ENCODE data around the gene ATG5.

ATG5 gene

DNA sequence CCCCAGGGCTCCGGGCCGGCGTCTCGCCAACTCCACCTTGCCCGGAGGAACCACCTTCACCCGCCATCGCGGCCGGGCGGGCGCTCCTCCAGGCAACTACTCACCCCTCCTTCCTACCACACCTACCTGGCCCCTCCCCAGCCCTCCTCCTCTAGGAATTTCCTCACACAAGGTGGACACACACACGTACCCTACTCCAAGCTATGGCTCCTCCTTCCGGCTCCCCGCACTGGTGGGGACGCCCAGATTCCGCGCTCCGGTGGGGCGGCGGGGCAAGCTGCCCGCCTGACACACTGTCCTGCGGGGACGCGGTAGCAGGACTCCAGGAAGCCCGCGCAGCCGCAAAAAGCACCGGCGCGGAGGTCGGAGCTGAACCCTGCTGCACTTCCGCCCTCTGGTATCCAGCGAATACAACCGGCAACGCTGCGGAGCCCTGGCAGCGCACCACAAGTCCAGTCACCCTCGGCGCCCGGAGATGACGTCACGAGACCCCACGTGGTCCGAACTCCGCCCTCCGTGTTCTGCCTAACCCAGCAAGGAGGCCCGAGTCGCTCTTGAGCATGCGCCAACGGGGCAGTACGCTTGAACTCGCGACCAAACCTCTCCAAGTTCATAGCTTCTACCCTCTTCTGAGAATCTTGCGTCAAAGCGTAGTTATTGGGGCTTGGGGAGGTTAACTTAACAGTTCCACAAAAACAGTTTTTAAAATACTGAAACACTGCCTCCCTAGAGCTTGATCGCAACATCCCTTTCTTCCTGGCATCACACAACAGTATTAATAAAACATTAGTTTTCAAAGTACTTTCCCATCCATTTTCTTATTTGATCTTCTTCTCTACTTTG is at the start of gene ATG5:
Gene ATG5, minus strand, starts transcription at position 425 of the 843 bp plus-strand sequence. CDS start 9,552 bp downstream, outside the sequence.
- peak; percentile 78 for DNase-seq

DNA sequence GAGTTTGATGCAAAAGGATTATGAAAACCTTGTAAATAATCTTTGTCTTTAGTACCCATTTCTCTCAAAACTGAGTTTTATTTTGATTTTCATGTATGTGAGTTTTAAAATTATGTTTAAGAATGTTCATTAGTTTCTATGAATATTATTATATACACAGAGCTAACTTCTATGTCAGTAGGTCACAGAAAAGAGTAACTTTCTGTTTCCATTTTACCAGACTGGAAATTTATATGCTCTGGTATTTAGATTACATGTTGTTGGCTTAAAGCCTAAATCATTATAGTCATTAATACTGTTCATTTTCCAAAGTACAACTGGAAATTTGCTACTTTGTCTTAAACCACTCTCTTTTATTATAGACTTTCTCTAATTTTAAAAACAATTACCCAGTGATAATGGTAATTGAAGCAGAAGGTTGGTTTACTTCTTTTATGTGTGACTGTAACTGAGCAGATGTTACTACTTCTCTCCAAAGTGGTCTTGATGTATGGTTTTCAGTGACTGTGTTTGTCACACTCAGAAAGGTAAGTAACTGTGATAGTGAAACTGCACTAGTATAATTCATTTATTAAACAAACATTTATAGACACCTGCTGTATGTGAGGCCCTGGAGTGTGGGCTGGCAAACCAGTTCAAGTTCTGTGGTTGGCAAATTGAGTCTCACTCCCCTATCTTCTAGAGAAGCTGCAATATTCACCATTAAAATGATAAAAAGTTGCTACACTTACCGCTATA is 48.1 kb upstream of the ATG5 start:
- no peak for DNase-seq

DNA sequence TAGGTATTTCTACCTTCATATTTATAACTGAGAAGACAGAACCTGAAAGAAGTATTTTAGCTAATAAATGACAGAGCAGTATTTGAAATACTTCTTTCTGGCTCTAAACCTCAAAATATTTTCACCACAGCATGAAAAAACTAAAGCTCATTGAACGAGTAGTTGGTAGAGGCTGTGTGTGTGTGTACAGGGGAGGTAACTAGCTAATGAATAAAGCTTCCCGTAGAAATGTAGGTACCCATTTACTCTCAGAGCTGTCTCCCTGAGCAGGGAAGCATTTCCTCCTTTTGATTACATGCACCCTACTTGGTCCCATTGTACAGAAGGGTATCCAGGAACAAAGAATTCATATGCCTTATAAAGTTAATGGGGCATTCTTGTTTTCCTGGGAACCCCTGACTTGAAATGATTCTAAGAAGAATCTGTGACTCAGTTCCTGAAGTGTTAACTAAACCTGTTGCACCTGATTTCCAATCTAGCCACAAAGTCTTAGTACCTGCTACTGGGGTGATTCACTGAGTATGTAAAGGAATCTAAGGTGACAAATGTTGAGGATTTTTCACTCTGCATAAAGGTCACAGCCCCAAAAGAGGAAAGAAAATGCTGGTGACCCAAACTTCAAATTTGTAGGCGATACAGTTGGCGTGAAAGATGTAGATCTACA is 47.4 kb upstream of the ATG5 start:
- no peak for DNase-seq

DNA sequence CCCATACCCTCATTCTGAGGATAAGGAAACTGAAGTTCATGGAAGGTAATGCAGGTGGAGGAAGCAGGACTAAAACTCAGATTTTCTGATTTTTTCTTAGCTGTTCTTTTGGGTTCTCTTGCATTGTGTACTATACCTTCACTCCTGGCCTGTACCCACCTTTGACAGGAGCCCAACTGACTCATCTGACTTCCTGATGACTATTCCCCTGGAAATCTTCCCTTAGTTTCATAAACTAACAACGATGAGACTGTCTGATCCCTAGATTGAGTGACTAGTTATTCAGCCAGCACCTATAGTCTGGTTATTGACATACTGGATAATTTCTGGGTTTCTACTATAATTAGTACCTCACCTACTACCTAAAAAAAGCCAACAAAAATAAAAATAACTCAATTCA is 45.1 kb upstream of the ATG5 start:
- DNase-seq = no peak

DNA sequence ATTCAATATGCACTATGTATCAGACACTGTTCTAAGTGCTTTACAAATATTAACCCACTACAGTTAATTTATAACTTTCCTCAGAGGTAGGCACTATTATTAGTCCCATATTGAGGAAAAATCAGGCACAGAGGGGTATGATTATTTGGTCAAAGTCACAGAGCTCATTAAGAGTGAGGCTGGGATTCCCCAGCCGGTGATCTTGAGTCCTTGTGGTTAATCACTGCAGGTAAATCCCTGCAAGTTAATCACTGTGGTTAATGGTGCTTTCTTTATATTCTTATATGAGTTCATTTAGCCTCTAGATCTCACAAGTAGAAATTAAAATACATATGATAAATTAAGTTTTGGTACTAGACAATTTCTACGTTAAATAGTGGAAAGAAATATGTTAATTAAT is 44.2 kb upstream of the ATG5 start:
- DNase-seq = no peak

DNA sequence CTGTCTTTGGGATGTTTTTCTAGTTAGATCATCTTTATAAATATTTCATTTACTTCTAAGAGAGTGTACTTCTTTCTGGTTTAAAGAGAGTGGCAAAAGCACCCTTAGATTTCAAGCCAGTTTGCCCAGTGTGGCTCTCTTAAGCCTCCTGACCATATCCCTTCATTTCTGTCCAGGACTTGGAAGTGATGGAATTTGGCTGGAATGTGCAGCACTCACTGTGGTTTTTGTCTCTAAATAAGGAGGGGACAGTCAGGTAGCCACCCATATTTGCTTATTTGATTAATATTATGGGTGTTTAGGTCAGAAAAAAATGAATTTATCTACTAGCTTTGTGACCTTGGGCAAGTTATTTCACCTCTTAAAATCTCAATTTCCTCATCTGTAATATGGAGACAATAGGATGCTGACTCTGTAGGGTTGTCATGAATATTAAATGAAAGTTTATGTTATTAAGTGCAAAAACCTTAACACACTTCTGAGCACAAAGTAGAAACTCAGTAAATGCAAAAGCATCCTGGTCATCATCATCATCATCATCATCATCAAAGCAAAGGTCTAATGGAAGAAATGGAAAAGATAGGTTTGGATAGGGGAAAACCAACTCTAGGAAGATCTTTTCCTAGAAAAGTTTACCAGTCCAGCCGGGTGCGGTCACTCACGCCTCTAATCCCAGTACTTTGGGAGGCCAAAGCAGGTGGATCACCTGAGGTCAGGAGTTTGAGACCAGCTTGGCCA is 38.0 kb upstream of the ATG5 start:
- no peak for DNase-seq

DNA sequence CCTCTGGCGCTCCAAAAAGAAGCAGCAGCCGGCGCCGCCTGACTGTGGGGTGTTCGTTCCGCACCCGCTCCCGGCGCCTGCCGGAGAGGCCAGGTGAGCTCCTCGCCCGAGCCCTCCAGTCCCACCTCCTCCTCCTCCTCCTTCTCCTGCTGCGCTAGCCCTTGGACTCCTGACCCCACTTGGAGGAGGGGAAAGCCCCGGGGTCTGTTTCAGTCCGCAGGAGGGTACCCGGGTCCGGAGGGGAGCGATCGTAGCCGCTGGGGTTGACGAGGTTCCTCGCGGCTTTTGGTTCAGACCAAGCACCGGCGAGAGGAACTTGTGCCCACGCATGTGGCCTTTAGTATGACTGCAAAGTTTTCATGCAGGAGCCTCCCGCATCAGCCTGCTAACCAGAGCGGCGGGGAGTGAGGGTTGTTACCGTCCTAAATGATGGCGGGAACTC is 35.5 kb upstream of the ATG5 start:
- DNase-seq = no peak

DNA sequence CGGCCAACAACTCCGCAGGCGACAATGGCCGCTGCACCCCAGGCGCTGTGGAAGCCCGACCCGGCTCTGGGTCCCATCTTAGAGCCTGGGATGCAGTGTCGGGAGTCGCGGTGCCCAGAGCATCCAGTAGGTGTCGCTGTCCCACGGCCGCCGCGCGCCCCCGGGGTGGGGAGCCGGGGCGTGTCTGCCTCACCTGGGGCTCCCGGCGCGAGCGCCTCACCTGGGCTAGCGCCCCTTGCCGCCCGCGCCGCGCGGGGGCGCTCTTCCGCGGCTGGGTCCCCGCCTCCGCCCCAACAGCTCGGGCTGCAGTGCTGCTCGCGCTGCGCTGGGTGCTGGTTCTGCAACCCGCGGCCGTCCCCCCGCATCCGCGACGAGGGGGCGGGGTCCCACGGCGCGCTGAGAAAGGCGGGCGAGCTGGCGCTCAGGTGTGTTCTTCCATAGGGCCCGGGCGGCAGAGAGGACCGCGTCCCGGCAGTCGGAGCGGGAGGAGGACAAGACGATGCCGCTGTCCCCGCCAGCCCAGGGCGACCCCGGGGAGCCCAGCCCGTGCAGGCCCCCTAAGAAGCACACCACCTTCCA is 34.9 kb upstream of the ATG5 start, which contains the start of gene CRYBG1:
Gene CRYBG1, plus strand, starts transcription at position 308 of the 579 bp plus-strand sequence. Its CDS starts 192 bp downstream, at position 500.
- DNase-seq = peak; percentile 87

DNA sequence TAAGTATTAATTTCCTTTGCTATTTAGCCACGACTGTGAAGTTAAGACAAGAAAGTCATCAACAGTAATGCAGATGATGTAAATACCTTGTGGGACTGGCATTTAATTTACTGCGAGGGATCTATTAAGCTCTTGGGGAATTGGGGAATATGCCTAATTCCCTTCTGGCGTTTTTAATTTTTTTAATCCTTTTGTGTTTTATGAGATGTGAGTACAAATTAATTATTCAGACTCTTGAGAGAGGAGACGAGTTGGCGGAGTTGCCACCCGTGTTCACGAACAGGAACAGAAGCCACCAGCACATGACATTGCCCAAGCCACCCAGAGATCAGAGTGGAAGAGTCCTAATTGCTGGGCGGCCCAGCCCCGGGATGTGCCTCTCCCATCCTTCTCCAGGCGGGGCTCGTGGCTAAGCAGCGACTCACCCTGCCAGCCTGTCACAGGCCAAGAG is 34.4 kb upstream of the ATG5 start:
- no peak for DNase-seq

DNA sequence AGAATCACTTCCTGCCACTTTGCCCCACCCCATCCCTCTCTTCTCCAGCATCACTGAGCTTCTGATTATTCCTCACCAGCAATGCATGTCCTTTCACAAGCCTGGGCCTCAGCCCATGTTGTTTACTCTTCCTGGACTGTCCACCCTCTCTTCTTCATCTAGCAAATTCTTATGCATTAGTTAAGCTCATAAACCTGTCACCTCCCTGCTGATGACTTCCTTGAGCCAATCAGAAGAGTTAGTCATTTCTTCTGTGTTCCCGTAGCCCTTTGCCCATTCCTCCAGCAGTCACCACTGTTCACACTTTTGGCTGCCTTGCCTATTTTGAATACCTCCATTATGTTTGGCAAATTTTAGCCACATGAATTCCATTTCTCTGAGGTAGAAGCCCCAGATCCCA is 30.8 kb upstream of the ATG5 start:
- no peak for DNase-seq

DNA sequence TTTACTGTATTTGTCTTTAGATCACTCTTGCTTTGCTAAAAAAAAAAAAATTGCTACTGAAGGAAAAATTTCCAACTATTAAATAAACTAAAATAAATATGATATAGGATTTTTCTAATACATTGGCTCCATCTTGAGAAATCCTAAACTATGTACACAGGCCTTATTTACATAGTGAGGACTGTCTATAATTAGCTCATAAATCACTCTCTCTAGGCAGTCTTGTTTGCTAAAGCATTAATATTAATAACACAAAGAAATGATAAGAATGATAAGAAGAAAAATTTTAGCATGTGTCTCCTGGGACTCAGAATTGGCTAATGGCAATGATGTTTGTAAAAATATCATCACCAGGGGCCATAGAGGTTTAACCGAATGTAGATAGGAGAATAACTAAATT is 21.7 kb upstream of the ATG5 start:
- DNase-seq = no peak

DNA sequence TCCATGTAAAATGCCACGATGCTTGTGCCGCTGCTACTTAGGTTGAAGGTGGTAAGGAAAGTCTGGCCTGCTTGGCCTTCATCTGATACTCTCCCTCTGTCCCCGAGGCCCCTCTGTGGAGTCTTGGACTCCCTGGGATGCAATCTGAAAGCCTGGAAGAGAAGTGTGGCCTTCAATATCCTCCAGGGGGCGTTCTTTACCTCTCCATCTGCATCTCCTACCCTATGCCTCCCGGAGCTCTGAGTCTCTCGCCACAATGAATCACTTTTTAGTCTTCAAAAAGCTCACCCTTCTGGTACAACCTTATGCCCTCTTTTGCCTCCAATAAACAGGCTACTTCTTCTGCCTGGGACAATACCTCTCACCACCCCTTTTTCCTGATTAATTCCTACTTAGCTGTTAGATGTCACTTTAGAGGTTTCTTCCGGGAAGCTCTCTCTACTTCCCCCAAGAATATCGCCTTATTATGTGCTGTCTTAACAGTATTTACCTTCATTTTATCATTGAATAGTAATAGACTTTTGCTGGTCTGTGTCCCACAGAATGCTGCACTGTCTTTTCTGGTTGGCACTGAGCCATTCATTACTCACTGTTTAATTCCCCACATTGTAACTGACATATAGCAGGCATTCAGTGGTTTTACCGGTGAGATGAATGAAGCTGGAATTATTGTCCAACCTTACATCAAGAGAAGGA is 13.9 kb upstream of the ATG5 start:
- DNase-seq = peak; percentile 39

DNA sequence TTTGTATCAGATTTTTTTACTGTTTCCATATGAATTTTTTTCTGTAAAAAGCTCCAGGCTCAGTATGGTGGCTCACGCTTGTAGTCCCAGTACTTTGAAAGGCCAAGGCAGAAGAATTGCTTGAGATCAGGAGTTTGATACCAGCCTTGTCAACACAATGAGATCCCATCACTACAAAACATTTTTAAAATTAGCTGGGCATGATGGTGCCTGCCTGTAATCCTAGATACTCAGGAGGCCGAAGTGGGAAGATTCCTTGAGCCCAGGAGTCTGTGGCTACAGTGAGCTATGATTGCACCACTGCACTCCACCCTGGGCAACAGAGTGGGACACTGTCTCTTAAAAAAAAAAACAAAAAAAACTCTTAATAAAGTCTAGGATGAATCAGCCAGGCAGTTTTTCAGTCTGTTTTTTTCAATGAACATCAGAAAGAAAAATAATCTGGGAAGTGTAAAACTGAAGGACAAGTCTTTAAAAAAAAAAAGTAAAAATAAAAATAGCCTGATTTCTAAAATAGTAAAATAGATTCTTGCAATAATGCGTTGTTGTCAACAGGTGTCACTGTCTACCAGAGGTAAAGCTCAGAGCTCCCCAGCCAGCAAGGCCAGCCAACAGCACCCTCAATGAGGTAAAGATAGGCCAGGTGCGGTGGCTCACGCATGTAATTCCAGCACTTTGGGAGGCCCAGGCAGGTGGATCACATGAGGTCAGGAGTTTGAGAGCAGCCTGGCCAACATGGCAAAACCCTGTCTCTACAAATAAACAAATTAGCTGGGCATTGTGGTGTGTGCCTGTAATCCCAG is 9.3 kb upstream of the ATG5 start:
- DNase-seq = no peak

DNA sequence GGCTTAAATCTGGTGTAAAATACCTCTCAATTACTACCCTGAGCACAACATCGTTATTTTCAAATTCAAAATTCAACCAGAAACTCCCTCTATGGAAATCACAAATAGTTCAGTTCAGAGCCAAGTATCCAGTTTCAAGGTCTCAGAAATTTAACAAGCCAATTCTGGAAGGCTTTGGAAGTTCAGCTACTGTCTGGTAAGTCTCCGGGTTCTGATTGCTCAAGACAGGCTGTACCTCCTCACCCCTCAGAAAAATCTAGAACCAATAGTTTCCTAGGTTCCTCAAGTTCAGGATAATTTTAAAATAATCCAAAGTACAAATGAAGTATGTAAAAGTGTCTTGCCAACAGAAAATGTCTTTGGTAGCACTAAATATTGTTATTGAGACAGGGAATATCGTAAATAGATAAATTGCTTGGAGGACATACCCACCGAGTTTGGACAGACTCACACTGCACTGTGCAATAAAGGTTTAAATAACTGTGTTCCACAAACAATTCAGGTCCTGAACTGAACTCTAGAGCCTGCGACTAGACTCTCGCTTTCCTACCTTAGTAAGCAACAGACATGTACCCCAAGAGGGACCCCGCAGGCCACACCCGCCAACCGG is 729 bp downstream of the ATG5 start:
- no peak for DNase-seq

DNA sequence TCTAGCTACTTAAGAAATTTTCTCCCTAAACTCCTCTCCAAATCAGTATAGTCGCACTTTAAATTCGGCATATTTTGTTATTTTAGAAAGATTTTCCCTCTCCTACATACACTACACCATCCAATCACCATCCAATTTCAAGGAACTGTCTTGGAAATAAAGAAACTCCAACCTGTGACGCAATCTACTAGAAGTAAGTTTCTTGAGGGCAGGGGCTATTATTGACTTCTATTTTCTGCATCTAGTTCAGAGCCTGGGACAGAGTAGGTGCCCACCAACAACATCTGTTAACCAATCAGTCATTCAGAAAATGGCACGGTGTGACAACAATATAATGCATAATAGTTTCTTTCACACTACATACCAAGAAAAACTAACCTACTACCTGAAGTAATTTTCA is 3.6 kb downstream of the ATG5 start:
- no peak for DNase-seq

DNA sequence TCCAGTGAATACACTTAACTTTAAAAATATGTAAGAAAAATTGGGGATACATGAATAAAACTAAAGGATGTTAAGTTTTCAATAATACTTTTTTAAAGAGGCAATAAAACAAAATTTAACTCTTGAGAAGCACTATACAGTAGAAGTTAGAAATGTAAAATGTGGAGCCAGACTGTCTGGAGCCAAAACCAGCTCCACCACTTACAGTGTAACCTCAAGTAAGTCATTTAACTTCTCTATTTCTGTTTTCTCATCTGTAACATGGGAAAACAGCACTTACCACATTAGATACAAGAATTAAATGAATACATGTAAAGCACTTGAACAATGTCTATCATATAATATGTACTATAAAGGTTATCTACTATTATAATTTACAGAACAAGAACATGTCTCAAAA is 6.7 kb downstream of the ATG5 start:
- DNase-seq = no peak

DNA sequence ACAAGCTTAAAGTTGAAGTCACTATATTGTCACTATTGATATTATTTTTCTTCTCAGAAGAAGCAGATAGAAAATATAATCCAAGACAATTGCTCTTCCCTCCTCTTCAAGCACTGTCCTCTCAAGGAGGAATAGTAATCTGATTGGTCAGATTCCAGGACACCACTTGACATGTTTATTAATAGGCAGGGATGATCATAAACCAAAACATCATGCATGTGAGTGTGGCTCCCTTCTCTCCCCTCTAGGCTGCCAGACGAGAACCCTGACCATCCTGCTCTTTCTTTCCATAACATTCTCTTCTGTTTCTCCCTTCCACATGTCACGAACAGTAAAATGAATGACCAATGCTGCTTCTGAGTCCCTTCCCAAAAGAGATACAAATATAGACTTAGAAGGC is 7.5 kb downstream of the ATG5 start:
- DNase-seq = no peak

DNA sequence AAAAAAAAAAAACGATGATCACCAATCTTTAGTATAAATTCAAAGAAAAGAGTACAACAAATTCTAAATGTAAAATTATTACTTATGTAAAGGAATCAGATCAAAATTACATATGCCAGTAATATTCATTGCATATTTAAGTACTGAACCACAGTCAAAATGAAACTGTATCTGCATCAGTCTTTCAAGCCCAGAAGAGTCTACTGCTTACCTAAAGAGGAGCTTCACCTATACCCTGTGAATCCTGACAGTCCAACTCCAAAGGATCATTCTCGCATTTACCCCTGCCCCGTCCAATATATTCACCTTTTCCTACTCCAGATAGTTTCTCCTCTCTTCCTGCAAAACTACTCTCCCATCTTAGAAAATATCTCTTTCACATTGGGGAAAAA is 9.2 kb downstream of the ATG5 start:
- no peak for DNase-seq

DNA sequence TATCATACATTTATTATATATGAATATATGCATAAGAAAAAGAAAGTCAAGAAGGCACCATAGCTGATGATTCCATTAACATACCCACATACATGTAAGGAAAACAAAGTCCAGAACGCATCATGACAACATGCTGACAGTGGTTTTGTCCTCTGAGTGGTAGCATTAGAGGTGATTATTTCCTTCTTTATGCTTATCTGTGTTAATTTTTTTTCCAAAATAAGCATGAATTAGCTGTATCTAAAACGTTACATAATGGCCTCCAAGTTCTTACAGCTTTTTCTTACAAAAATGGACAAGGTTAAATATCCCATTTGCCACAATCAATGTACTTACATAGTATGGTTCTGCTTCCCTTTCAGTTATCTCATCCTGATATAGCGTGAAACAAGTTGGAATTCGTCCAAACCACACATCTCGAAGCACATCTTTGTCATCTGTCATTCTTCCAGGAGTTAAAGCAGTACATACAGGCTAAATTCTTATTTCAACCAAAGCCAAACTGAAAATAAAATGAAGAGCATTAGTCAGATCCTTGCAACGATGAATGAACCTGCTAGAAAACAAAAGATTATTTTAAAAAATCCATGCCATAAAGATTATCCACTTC is 9.7 kb downstream of the ATG5 start:
- DNase-seq = no peak

DNA sequence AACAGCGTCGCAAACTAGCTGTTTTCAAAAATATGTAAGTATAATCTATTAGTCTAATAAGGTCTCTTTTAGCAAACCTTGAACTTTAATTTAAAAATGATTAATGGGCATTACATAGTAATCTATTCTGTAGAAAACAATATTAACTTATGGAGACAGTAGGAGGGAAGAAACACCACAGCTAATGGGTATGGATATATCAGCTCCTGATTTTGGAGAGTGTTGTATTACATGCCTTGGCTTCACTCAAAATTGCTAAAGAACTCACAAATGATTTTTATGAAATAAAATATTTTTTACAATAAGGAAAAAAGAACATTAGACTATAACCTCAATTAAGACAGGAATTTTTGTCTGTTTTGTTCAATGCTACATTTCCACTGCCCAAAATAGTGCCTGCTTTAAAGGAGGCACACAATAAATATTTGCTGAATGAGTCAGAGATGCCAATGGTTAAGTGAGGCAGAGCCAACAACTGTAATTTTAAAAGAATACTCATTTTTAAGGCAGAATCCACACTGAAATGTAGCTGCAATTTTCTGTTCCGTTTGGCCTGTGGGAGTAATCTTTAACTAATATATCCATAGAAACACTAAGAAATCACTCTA is 15.7 kb downstream of the ATG5 start:
- no peak for DNase-seq

All from 8988T (cell line).